IPS-15b (cell line): ENCODE data around the gene UBALD2.
"Not testable (repeated sequence)": the region's sequence is repeated elsewhere in the genome, so short reads cannot be mapped to it uniquely, and the experiment has no call there.

Experiments used
- H3K27me3 ChIP-seq: one replicate; pipeline ENCODE4 v1.6.1; 2013; ENCODE audit warnings: low read length; ENCODE audit not compliant: control insufficient read depth, insufficient read depth
- H3K36me3 ChIP-seq: one replicate; pipeline ENCODE4 v1.6.1; 2013; ENCODE audit warnings: low read length; ENCODE audit not compliant: control insufficient read depth, insufficient read depth
- H3K4me1 ChIP-seq: one replicate; pipeline ENCODE4 v1.6.1; 2013; ENCODE audit warnings: mild to moderate bottlenecking, low read length; ENCODE audit not compliant: control insufficient read depth, insufficient read depth
- H3K4me3 ChIP-seq: one replicate; pipeline ENCODE4 v1.5.1; 2013; ENCODE audit warnings: low read depth, low read length
- H3K9ac ChIP-seq: one replicate; pipeline ENCODE4 v1.6.1; 2013; ENCODE audit warnings: low read depth, mild to moderate bottlenecking, low read length
- H3K9me3 ChIP-seq: one replicate; pipeline ENCODE4 v1.6.1; 2013; ENCODE audit warnings: mild to moderate bottlenecking, low read length; ENCODE audit not compliant: control insufficient read depth, insufficient read depth

UBALD2 gene

GRCh38 chr17:76264755-76265623 is at the start of gene UBALD2:
UBALD2 (plus strand) TSS chr17:76265348; CDS start chr17:76265506, 158 bp downstream.
- H3K9me3 ChIP-seq = no peaks in the 10 kb centered on the region
- H3K9ac ChIP-seq = no peak within 1 kb of the TSS
- H3K4me3 ChIP-seq = peak within 1 kb of the TSS; percentile 61
- peaks cover 22% of the 10 kb centered on the region for H3K4me1 ChIP-seq
- H3K27me3 ChIP-seq = no peaks in the 10 kb centered on the region
- peaks cover 6% of the 10 kb centered on the region for H3K36me3 ChIP-seq

DNA sequence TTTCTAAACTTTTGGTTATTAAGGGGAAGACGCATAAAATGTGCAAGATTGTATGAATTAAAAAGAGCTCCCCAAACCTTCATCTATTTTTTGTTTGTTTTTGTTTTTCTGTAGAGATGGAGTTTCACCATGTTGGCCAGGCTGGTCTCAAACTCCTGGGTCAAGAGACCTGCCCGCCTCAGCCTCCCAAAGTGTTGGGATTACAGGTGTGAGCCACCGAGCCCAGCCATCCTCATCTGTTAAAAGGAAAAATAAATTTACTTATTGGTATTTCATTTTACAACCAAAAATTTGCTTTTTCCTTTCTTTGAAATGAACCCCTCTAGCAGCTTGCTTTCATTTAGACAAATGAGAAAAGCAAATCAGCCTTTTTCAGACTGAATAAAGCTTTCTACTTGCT is 48.1 kb upstream of the UBALD2 start:
- Histone ChIP-seq H3K9me3 (no peaks in the 10 kb centered on the region), H3K4me1 (peaks cover 12% of the 10 kb centered on the region), H3K4me3 (no peak overlapping the region), H3K36me3 (no peaks in the 10 kb centered on the region), H3K27me3 (no peaks in the 10 kb centered on the region), H3K9ac (no peak overlapping the region)

DNA sequence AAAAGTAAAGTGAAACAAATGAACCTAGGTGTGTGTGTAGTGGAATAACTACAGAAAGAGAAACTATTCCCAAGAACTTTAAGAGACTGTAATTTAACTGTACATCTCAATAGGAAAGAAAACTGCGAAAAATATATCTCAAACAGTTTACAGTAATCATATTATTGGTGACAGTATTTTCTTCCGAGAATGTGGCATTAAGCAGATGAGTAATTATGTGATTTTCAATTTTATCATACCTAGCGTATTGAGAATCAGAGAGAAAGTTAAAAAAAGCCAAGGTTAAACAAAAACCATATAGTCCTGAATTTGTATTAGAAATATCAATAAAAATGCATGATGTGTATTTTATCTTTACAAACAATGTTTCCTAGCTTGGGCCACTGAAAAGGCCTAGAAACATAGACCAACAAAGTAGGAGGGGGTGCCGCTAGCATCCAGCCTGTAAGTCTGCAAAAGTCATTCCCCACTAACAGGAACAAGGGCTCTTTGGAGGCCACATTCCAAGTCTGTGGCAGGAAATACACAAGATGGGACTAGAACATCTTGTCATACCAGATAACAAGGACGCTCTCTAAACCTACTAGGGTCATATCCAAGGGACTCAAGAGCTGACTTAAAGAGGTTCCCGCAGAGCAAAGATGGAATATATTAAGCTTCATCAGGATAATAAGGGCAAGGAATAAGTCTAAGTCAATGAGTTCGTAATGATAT is 45.3 kb upstream of the UBALD2 start:
- Histone ChIP-seq H3K36me3 (no peaks in the 10 kb centered on the region), H3K27me3 (no peaks in the 10 kb centered on the region), H3K4me3 (no peak overlapping the region), H3K4me1 (no peaks in the 10 kb centered on the region), H3K9me3 (no peaks in the 10 kb centered on the region), H3K9ac (no peak overlapping the region)

DNA sequence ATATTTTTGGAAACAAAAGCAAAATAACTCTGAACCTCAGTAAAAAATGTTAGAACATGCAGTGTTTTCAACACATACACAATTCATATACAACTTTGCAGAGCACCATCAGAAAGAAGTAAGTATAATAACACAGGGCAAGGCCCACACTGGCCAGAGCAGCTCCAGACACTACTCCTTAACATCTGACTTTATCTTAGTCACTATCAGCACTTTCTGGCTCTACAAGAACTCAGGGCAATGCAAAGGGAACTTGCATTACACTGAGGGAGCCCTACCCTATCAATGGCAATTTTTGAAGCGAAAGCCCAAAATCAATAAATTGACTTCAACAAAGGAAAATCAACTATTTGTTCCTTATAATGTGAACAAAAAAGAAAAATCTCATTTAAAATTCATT is 41.3 kb upstream of the UBALD2 start:
- Histone ChIP-seq H3K36me3 (no peaks in the 10 kb centered on the region), H3K9me3 (no peaks in the 10 kb centered on the region)

DNA sequence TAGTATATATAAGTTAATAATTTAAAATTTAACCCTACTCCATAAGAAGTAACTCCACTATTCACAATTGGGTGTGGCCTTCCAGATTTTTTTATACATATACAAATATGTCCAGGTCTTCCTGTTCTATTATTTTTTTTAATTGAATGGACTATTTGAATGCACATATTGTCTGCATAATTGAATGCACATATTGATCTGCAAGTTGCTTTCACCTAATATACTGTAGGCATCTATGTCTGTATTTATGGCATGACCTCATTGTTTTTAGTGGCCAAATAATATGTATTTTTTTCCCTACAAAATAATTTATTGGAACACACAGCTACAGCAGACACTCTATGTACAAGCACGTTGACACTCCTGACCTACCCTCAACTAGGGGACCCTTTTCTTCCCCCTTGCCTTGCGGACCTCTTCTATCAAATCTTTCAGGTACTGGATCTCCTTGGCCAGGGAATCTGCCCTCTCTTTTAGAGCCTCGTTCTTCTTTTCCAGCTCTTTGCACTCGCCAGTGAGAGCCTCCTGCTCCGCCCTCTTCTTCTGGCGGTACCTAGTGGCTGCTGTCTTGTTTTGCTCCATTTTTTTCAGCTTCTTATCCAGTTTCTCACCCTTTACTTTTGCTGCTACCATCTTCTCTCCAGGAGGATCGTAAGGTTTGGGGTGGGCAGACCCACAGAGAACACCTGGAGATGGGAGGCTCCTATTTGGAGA is 39.6 kb upstream of the UBALD2 start:
- H3K27me3 ChIP-seq, H3K4me3 ChIP-seq, H3K36me3 ChIP-seq, H3K9ac ChIP-seq, H3K9me3 ChIP-seq, H3K4me1 ChIP-seq: not testable (repeated sequence)

More for the DNA sequence above, 41.3 kb upstream of the UBALD2 start:
- H3K4me1 ChIP-seq = no peaks in the 10 kb centered on the region
- H3K9ac ChIP-seq = no peak overlapping the region
- H3K4me3 ChIP-seq = no peak overlapping the region
- no peaks in the 10 kb centered on the region for H3K27me3 ChIP-seq

- not testable (repeated sequence) for H3K27me3 ChIP-seq, H3K4me1 ChIP-seq, H3K4me3 ChIP-seq, H3K9ac ChIP-seq, H3K9me3 ChIP-seq, H3K36me3 ChIP-seq
Observed at GRCh38 chr17:76226749-76227148, 38.4 kb upstream of the UBALD2 start.

GRCh38 chr17:76232342-76232741 is 32.8 kb upstream of the UBALD2 start:
- H3K4me1 ChIP-seq = no peaks in the 10 kb centered on the region
- H3K9me3 ChIP-seq = no peaks in the 10 kb centered on the region
- no peak overlapping the region for H3K4me3 ChIP-seq
- no peak overlapping the region for H3K9ac ChIP-seq
- peaks cover under 1% of the 10 kb centered on the region for H3K27me3 ChIP-seq
- H3K36me3 ChIP-seq = no peaks in the 10 kb centered on the region

DNA sequence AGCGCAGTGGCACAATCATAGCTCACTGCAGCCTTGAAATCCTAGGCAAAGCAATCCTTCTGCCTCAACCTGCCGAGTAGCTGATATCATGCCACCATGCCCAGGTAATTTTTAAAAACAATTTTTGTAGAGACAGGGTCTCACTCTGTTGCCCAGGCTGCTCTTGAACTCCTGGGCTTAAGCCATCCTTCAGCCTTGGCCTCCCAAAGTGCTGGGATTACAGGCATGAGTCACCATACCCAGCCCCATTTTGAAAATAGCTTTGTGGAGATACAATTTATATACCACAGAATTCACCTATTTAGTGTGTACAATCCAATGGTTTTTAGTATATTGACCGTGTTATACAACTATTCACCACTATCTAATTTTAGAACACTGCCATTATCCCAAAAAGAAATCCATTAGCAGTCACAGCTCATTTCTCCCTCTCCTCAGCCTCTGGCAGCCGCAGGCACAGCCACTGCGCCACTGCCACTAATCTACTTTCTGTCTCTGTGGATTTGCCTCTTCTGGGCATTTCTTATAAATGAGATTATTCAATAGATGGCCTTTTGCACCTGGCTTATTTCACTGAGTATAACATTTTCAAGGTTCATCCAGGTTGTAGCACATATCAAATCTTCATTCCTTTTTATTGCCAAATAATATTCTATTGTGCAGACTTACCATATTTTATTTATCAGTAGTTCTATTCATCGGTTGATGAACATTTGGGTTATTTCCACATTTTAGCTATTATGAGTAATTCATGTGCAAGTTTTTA is 31.4 kb upstream of the UBALD2 start:
- no peak overlapping the region for H3K9ac ChIP-seq

DNA sequence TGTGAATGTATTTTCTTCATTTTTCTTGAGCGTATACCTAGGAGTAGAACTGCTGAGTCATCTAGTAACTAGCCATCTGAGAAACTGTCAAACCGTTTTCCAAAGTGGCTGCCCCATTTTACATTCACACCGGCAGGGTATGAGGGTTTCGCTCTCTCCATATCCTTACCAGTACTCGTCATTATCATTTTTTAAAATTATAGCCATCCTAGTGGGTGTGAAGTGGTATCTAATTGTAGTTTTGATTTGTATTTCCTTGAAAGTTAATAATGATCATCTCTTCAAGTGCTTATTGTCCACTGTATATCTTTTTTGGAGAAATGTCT is 30.8 kb upstream of the UBALD2 start:
- H3K4me1 ChIP-seq = no peaks in the 10 kb centered on the region
- H3K36me3 ChIP-seq = no peaks in the 10 kb centered on the region
- H3K4me3 ChIP-seq = no peak overlapping the region
- H3K9me3 ChIP-seq = no peaks in the 10 kb centered on the region
- no peak overlapping the region for H3K9ac ChIP-seq
- H3K27me3 ChIP-seq = peaks cover 19% of the 10 kb centered on the region

More for the DNA sequence above, 31.4 kb upstream of the UBALD2 start:
- H3K4me3 ChIP-seq = no peak overlapping the region
- peaks cover 14% of the 10 kb centered on the region for H3K27me3 ChIP-seq
- no peaks in the 10 kb centered on the region for H3K36me3 ChIP-seq
- H3K4me1 ChIP-seq = no peaks in the 10 kb centered on the region
- H3K9me3 ChIP-seq = no peaks in the 10 kb centered on the region

- no peaks in the 10 kb centered on the region for H3K4me1 ChIP-seq
- no peaks in the 10 kb centered on the region for H3K36me3 ChIP-seq
- H3K4me3 ChIP-seq = no peak overlapping the region
- no peaks in the 10 kb centered on the region for H3K9me3 ChIP-seq
- no peak overlapping the region for H3K9ac ChIP-seq
- H3K27me3 ChIP-seq = peaks cover 27% of the 10 kb centered on the region
Observed at GRCh38 chr17:76235883-76236282, 29.3 kb upstream of the UBALD2 start.

DNA sequence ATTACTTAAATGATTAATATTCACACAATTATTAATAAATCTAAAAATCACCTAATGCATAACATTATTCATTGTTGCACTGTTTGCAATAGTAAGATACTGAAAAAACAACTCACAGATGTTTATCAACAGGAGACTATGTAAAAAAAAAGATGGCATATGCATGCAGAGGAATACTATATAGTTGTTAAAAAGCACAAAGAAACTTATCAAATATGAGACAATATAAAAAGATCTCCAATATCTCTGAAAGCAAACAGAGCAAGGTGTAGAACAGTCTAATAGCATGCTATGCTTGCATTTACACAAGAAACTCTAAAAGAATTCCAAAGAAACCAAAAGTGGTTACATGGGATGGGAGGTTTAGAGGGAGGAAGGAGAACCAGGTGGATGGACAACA is 28.5 kb upstream of the UBALD2 start:
- Histone ChIP-seq H3K4me3 (no peak overlapping the region), H3K36me3 (no peaks in the 10 kb centered on the region), H3K9me3 (no peaks in the 10 kb centered on the region), H3K9ac (no peak overlapping the region), H3K27me3 (peaks cover 34% of the 10 kb centered on the region), H3K4me1 (no peaks in the 10 kb centered on the region)
